ENCODE results near the gene KRABD2.
"Not testable (repeated sequence)": the region's sequence is repeated elsewhere in the genome, so short reads cannot be mapped to it uniquely, and the experiment has no call there.

The KRABD2 gene

DNA sequence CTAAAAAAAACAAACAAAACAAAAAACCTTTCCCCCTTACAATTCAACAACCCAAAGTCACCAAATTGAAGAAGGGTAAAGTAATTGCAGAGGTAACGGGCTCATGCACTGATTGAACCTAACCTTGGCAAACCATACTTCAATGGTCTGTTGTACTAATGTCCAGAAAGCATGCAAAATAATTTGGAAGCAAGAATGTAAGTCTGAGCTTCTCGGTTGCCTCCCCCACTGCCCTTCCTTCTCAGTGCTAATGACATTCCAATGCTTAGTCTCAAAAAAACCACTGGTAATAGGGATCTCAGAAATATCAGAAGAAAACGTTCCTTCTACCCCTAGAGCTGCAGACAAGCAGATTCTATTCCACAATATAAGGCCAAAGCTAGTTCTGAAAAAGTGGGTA lies 15.8 kb downstream of the KRABD2 start:
- FAIRE-seq (no peak), DNase-seq (ENCODE audit: insufficient read length, low spot score) (no peak)
- TF ChIP-seq, protein P1, sequence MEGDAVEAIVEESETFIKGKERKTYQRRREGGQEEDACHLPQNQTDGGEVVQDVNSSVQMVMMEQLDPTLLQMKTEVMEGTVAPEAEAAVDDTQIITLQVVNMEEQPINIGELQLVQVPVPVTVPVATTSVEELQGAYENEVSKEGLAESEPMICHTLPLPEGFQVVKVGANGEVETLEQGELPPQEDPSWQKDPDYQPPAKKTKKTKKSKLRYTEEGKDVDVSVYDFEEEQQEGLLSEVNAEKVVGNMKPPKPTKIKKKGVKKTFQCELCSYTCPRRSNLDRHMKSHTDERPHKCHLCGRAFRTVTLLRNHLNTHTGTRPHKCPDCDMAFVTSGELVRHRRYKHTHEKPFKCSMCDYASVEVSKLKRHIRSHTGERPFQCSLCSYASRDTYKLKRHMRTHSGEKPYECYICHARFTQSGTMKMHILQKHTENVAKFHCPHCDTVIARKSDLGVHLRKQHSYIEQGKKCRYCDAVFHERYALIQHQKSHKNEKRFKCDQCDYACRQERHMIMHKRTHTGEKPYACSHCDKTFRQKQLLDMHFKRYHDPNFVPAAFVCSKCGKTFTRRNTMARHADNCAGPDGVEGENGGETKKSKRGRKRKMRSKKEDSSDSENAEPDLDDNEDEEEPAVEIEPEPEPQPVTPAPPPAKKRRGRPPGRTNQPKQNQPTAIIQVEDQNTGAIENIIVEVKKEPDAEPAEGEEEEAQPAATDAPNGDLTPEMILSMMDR (IDR thresholded peaks at IDR 0.05; ENCODE audit: insufficient read depth, missing control alignments) = no peak

DNA sequence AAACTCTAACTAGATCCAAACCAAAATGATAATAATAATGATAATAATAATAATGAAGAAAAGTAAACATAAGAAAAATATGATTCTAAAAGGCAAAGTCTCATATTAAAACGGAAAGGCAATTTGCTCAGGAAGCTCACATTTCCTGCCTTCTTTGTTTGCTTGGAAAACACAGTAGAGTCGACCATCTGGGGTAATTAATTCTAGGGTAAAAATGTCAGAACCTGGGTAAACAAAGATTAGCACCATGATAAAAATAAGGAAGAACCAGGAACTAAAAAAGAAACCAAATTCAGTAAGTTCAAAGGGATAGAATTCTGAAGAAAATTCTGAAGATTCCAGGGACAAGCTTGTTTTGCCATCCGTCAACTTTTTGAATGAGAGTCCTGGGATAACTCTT lies 16.2 kb downstream of the KRABD2 start:
- no peak for FAIRE-seq

DNA sequence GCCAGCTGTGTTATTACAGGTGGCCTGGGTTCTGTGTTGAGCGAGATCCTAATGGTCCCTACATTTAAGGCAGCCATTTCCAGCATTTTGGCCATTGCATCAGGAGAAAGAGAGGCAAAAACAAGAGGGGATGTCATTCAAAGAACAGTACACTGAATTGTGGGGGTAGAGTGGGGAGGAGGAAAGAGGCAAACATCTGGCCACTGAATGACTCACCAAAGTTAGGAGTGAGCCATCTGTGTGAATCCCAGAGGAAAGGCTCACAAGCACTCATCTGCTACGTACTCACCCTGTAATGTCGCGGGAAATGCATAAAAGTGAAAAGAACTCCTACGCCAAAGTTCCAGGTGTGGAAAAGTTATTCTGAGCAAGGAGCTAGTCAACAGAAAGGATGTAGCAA lies 16.7 kb downstream of the KRABD2 start:
- no peak for DNase-seq (ENCODE audit: insufficient read length, low spot score)
- no peak for FAIRE-seq
- TF ChIP-seq, protein P1 (IDR thresholded peaks at IDR 0.05; ENCODE audit: insufficient read depth, missing control alignments) = no peak

More for the DNA sequence above, 16.2 kb downstream of the KRABD2 start:
- no peak for DNase-seq (ENCODE audit: insufficient read length, low spot score)
- TF ChIP-seq, protein P1 (IDR thresholded peaks at IDR 0.05; ENCODE audit: insufficient read depth, missing control alignments) = no peak

DNA sequence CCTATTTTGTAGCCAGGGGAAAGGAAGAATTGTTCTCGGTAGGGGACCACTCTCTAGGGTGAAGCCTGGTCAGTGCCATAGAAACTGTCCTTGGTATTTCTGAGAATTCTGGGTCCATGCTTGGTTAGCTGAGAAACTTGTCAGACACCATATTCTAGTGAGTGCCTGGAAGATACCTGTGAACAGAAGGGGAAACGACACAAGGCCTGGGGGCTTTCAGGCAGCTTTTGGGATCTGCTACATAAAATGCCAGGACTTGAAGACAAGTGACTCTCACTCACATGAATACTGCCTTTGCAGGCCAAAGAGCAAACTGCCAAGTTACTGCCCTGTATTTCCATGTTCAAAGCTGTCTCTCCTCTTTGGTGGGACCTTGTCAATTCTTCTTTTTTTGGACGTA lies 18.6 kb downstream of the KRABD2 start:
- FAIRE-seq = no peak
- TF ChIP-seq, protein P1 (IDR thresholded peaks at IDR 0.05; ENCODE audit: insufficient read depth, missing control alignments) = no peak
- no peak for DNase-seq (ENCODE audit: insufficient read length, low spot score)

DNA sequence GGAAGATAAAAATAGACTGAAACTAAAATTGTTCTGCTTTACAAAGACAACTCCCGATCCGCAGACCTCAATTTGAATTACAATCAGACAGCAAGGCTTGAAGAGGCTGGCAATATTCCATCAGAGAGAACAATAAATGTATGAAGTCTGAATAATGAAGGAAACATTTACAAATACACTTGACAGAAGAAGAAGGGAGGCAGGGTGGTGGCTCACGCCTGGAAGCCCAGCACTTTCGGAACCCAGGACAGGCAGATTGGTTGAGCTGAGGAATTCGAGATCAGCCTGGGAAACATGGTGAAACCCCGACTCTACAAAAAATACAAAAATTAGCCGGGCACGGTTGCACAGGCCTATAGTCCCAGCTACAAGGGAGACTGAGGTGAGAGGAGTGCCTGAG lies 22.3 kb downstream of the KRABD2 start:
- FAIRE-seq (no peak), DNase-seq (ENCODE audit: insufficient read length, low spot score) (no peak)
- TF ChIP-seq, protein P1 (IDR thresholded peaks at IDR 0.05; ENCODE audit: insufficient read depth, missing control alignments) = no peak

DNA sequence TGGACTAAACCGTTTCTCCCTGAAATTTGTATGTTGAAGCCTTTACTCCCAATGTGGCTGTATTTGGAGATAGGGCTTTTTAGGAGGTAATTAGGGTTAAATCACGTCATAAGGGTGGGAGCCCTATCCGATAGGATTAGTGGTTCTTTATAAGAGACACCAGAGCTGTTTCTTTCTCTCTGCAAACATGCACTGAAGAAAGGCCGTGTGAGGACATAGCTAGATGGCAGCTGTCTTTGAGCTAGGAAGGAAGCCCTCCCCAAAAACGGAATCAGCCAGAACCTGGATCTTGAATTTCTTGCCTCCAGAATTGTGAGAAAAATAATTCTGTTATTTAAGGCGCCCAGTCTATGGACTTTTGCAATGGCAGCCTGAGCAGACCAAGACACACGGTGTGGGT lies 22.8 kb downstream of the KRABD2 start:
- TF ChIP-seq, protein P1 (IDR thresholded peaks at IDR 0.05; ENCODE audit: insufficient read depth, missing control alignments) = no peak
- FAIRE-seq (no peak), DNase-seq (ENCODE audit: insufficient read length, low spot score) (no peak)

DNA sequence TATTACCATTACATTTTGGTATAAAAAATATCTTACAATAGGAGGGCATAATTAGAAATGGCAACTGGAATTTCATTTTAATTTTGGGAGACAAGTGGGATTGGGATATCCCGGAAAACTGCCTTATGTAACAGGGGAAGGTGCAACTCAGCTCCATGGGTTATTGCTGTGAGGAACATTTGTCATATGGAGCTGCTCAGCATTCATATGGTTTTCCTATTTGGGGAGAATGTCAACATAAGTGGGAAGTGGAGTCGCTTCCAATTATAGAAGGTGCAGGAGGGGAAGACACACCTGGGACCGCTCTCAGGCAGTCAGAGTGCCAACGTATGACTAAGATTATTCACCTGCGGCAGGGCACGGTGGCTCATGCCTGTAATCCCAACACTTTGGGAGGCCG lies 26.2 kb downstream of the KRABD2 start:
- no peak for FAIRE-seq
- TF ChIP-seq, protein P1 (IDR thresholded peaks at IDR 0.05; ENCODE audit: insufficient read depth, missing control alignments) = no peak
- no peak for DNase-seq (ENCODE audit: insufficient read length, low spot score)

DNA sequence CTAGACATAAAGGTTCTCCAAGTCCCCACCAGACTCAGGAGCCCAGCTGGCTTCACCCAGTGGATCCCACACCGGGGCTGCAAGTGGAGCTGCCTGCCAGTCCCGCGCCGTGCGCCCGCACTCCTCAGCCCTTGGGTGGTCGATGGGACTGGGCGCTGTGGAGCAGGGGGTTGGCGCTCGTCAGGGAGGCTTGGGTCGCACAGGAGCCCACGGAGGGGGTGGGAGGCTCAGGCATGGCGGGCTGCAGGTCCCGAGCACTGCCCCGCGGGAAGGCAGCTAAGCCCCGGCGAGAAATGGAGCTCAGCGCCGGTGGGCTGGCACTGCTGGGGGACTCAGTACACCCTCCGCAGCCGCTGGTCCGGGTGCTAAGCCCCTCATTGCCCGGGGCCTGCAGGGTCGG lies 29.5 kb downstream of the KRABD2 start:
- DNase-seq (ENCODE audit: insufficient read length, low spot score); FAIRE-seq: not testable (repeated sequence)

Data from D721Med (cell line).